HG03135 (cell line): ENCODE measurements around the gene FBXO41.

Experiments
- ATAC-seq: cut with Tn5 transposase; IDR thresholded peaks from one replicate; pipeline ENCODE4 v1.9.1; 2021; ENCODE audit warnings: mild to moderate bottlenecking, moderate library complexity; ENCODE audit not compliant: unreplicated experiment

The FBXO41 gene

DNA sequence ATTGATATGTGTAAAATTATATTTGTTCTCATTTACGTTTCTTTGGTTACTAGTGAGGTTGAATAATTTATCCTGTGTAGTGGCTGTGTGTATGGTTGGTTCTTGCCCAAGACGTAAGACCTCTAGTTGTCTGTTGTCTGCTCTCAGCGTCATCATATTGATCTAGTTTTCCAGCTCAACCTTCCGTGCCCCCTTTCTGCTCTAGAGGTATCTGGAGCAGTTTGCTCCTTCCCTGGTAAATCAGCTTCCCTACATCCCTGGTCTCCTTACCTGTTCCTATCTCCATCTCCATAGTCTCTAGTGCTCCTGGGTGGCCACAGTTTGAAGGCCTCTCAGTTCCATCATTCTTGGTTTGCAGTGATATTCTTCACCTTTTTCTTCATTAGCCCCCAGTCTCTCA is 69.0 kb downstream of the FBXO41 start:
- no peak for ATAC-seq

DNA sequence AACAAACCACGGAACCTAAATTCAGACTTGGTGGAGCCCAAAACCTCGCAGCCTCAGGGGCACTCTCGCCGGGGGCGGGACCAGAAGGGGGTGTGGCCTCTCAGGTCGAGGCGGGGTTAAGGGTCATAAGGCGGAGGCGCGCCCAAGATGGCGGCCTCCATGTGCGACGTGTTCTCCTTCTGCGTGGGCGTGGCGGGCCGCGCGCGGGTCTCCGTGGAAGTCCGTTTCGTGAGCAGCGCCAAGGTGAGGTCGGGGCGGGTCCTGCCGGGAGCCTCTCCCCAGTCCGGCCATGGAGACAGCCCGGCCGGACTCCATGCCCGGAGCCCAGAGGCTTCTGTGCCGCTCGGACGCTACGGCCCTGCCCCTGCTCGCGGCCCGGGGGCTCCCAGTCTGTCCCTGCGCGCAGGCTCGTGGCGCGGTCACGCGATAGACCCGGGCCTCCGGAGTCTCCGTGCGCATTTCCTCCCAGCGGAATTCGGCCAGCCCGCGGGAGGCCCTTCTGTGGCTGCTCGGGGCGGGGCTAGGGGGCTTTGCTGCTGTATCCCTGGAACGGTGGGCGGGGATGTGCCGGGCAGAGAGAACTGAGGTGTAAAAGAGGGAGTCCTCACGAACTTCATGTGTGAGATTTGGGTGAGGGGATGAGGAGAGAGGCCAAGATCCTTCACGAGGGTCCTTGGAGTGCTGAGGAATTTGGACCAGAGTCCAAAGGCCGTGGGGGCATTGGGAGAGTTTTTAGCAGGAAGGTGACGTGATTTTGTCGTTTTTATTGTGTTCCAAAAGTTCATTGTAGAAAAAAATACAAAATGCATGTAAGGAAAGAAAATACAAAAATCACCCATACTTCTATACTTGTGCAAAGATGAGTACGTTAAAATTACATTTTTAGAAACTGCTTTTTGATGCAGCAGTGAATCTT is 69.9 kb downstream of the FBXO41 start, which contains the start of gene SMYD5:
TSS of gene SMYD5 (plus strand) at position 126 of the 916 bp plus-strand sequence. CDS start at position 148, 22 bp downstream.
- ATAC-seq, result peak; percentile 92

DNA sequence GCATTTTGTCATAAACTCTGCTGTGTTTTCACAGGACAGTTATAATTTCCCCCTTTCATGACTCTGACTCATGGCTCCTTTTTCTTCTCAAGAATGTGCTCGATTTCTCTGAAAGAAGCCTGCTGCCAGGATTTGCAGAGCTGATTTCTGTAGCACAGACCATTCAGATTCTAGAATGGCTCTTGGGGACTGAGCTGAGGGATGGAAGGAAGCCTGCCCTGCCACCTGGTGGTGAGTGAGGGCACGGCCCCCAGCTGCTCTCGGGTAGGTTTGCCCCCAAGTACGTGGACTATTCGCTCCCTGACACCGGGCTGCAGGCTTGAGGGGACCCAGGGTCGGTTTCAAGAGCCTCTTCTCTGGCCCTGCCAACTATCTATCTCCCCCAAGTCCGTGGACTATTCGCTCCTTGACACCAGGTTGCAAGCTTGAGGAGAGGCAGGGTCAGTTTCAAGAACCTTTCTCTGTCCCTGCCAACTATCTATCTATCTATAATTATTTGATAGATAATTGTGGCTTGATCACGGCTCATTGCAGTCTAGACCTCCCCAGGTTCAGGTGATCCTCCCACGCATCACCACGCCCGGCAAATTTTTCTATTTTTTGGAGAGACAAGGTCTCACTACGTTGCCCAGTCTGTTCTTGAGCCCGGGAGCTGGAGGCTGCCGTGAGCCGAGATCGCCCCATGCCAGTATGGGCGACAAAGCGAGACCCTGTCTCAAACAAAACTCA is 71.7 kb downstream of the FBXO41 start:
- peak; percentile 68 for ATAC-seq

DNA sequence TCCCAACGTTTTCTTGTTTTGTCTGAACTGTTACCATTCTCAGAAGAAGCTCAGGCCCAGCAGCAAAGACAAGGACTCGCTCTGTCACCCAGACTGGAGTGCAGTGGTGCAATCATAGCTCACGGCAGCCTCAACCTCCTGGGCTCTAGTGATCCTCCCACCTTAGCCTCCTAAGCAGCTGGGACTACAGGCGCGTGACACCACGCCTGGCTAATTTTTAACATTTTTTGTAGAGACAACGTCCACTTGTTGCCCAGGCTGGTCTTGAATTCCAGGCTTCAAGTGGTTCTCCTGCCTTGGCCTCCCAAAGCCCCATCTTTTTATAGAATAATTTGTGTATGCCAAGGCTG is 72.2 kb downstream of the FBXO41 start:
- ATAC-seq, result no peak

DNA sequence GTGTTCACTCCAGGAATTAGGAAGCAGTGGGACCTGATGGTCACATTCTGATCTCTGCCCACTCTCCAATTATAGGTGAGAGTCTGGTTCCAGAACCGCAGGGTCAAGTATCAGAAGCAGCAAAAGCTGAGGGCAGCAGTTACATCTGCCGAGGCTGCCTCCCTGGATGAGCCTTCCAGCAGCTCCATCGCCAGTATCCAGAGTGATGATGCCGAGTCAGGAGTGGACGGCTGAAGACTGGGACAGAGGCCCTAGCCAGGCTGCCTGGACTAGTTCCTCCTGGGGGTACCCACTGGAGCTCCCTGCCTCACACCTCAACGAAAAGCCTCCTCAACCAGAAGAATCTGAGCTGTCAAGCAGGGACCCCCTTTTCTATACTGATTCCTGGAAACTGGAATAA is 73.6 kb downstream of the FBXO41 start:
- no peak for ATAC-seq

DNA sequence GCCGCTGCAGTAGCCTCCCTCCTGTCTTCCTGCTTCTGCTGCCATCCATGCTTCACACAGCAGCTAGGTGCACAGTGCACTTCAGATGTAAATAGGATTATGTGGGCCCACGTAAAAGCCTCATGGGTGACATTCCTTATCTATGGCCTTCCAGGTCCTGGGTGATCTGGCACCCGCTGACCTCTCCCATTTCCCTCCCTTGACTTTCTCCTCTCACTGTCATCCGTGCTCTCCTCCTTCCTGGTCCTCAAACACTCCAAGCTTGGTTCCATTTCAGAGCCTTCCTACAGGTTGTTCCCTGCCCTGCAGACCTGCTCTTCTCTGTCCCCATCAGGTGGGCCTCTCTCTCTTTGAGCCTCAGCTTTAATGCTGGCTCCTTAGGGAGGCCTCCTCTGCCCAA is 74.3 kb downstream of the FBXO41 start:
- no peak for ATAC-seq

- no peak for ATAC-seq
Measured at GRCh38 chr2:73208258-73208657, 76.0 kb downstream of the FBXO41 start.

GRCh38 chr2:73205611-73206010 is 78.7 kb downstream of the FBXO41 start:
- ATAC-seq, result no peak
